GM12878 (cell line): ENCODE measurements around the gene IGF2BP2. TPM values are rescaled to one million over a fixed set of nuclear protein-coding genes. Genes with fewer than 3 reads are reported as not detected.

ENCODE experiments used
- ATAC-seq: fragments of 200-7000 bp; cut with Tn5 transposase; 3 replicates; pipeline ENCODE4 v1.9.1; 2020; ENCODE audit warnings: mild to moderate bottlenecking, moderate library complexity
- BruUV-seq: library from RNA; stranded (reverse); fragments of 400-500 nt; replicated peaks from 2 replicates; lab custom pipeline; 2021; lab: Mats Ljungman, UMichigan
- CTCF ChIA-PET: fragments of 300-600 bp; sonication (Branson Sonifier 250); formaldehyde crosslinking; extraction: SDS; loops from one replicate; lab custom pipeline; 2021; ENCODE audit warnings: inconsistent platforms; lab: Yijun Ruan, JAX
- POLR2A ChIA-PET: fragments of 350-600 bp; formaldehyde crosslinking; extraction: SDS; loops from one replicate; lab custom pipeline; 2021; ENCODE audit warnings: inconsistent platforms; lab: Charles Lee
- RAD21 ChIA-PET: fragments of 300-600 bp; sonication (Branson Sonifier 250); formaldehyde crosslinking; loops from one replicate; lab custom pipeline; 2023; ENCODE audit warnings: antibody characterized with exemption; ENCODE audit not compliant: unreplicated experiment; lab: Charles Lee
- SMC1A ChIA-PET: fragments of 300-600 bp; sonication (Branson Sonifier 250); formaldehyde crosslinking; loops from one replicate; lab custom pipeline; 2023; ENCODE audit not compliant: unreplicated experiment, uncharacterized antibody; lab: Charles Lee
- DNase-seq: peaks from one replicate; pipeline ENCODE4 v3.0.0-alpha.2; 2011; ENCODE audit warnings: low read depth, low spot score
- FAIRE-seq: peaks from 3 replicates; lab custom pipeline; 2011; peaks lifted over from hg19 to GRCh38; lab: Jason Lieb, UNC
- H2AFZ ChIP-seq: 2 replicates; pipeline ENCODE4 v1.6.0; 2011; ENCODE audit warnings: low read depth, low read length, control low read depth; ENCODE audit not compliant: control insufficient read depth
- H3K27ac ChIP-seq: 2 replicates; pipeline ENCODE4 v1.5.1; 2011; ENCODE audit warnings: control low read depth; ENCODE audit not compliant: control insufficient read depth, insufficient read depth
- H3K27me3 ChIP-seq, 2 experiments: replicated peaks in 1 of 2; 2 replicates each; pipeline versions ENCODE4 v1.6.0 to v1.6.1; 2011; ENCODE audit warnings: low read length in 1 of 2; ENCODE audit not compliant: control insufficient read depth in 2 of 2, insufficient read depth in 2 of 2
- H3K36me3 ChIP-seq, 2 experiments: 2 replicates each; pipeline ENCODE4 v1.5.1; 2011; ENCODE audit warnings: low read length in 1 of 2; ENCODE audit not compliant: control insufficient read depth in 2 of 2, insufficient read depth in 2 of 2
- H3K4me1 ChIP-seq: 2 replicates; pipeline ENCODE4 v1.6.1; 2011; ENCODE audit warnings: mild to moderate bottlenecking, low read length, moderate library complexity, mixed read lengths; ENCODE audit not compliant: control insufficient read depth, insufficient read depth
- H3K4me2 ChIP-seq: 2 replicates; pipeline ENCODE4 v1.6.0; 2011; ENCODE audit warnings: control low read depth; ENCODE audit not compliant: control insufficient read depth, insufficient read depth
- H3K4me3 ChIP-seq: fragments of 200-600 bp; sonication (generic); 2 replicates; pipeline ENCODE4 v1.5.1; 2016
- H3K79me2 ChIP-seq: 2 replicates; pipeline ENCODE4 v1.6.0; 2011; ENCODE audit warnings: low read length; ENCODE audit not compliant: control insufficient read depth, insufficient read depth
- H3K9ac ChIP-seq: 2 replicates; pipeline ENCODE4 v1.8.0; 2011; ENCODE audit warnings: low read length, control low read depth, mixed read lengths; ENCODE audit not compliant: control insufficient read depth, insufficient read depth
- H3K9me3 ChIP-seq: replicated peaks from 3 replicates; pipeline ENCODE4 v1.5.1; 2011; ENCODE audit warnings: mild to moderate bottlenecking, low read length; ENCODE audit not compliant: control insufficient read depth, insufficient read depth
- H4K20me1 ChIP-seq: 2 replicates; pipeline ENCODE4 v1.6.0; 2011; ENCODE audit not compliant: control insufficient read depth, insufficient read depth
- ATF2 ChIP-seq: IDR thresholded peaks from 2 replicates; pipeline ENCODE4 v1.6.1; 2012; ENCODE audit warnings: low read length, inconsistent platforms
- CHD1 ChIP-seq: IDR thresholded peaks from 2 replicates; pipeline ENCODE4 v1.6.1; 2012; ENCODE audit warnings: low read depth, low read length, improper control_type of control experiment
- ETV6 ChIP-seq, 2 experiments: fragments of 450-650 bp in 1 of 2; IDR thresholded peaks in 1 of 2; conservative IDR thresholded peaks in 1 of 2; 2 replicates each; pipeline ENCODE4 v1.6.1; 2014; ENCODE audit warnings: antibody characterized with exemption in 1 of 2, borderline replicate concordance in 1 of 2, low read depth in 1 of 2, mild to moderate bottlenecking in 1 of 2, moderate library complexity in 1 of 2
- GABPA ChIP-seq: IDR thresholded peaks from 2 replicates; pipeline ENCODE4 v1.6.1; 2014; ENCODE audit warnings: antibody characterized with exemption, low read depth, mild to moderate bottlenecking, inconsistent platforms
- MTA2 ChIP-seq: fragments of 450-650 bp; IDR thresholded peaks from 2 replicates; pipeline ENCODE4 v1.6.1; 2016; ENCODE audit warnings: low read depth, mild to moderate bottlenecking, moderate library complexity
- NFIC ChIP-seq: IDR thresholded peaks from 2 replicates; pipeline ENCODE4 v1.6.1; 2012; ENCODE audit warnings: low read depth, mild to moderate bottlenecking, inconsistent platforms, low read length, moderate library complexity
- NKRF ChIP-seq: fragments of 450-650 bp; conservative IDR thresholded peaks from 2 replicates; pipeline ENCODE4 v1.6.1; 2017; ENCODE audit warnings: mild to moderate bottlenecking, moderate library complexity
- SIN3A ChIP-seq: IDR thresholded peaks from 2 replicates; pipeline ENCODE4 v1.6.1; 2012; ENCODE audit warnings: low read depth, low read length, improper control_type of control experiment
- TARDBP ChIP-seq: IDR thresholded peaks from 2 replicates; pipeline ENCODE4 v1.6.1; 2016; ENCODE audit warnings: borderline replicate concordance
- ZNF592 ChIP-seq: fragments of 450-650 bp; IDR thresholded peaks from 2 replicates; pipeline ENCODE4 v1.6.1; 2017; ENCODE audit warnings: mild to moderate bottlenecking, moderate library complexity
- WGBS: methylation state at CpG from one replicate; pipeline ENCODE4 v1.1.6; 2016; ENCODE audit warnings: low lambda C conversion rate; ENCODE audit not compliant: insufficient replicate concordance, insufficient coverage; ENCODE audit errors: missing lambda C conversion rate; 5-methylcytosine and 5-hydroxymethylcytosine counted together
- in situ Hi-C: fragments of 300-500 bp; cut with MboI; formaldehyde crosslinking; loops from 9 replicates; pipeline ENCODE4 v1.14.3; 2018; ENCODE audit warnings: mixed read lengths
- intact Hi-C: fragments of 100-400 bp; cut with micrococcal nuclease; formaldehyde crosslinking; loops from one replicate; pipeline ENCODE4 v1.14.2; 2022; ENCODE audit not compliant: unreplicated experiment
- polyA plus RNA-seq, 11 experiments: library from polyadenylated mRNA; depleted of rRNA in 4 of 11; unstranded in 6 of 11; stranded (reverse) in 5 of 11; fragments of >200 nt; fragmentation: Nextera tagmentation in 4 of 11; fragmentation: Illumina TruSeq in 1 of 11; extraction: Ambion mirVana in 4 of 11; extraction: Trizol in 1 of 11; gene quantifications; 1 replicate in 1 of 11; 2 replicates in 10 of 11; pipeline versions ENCODE4 v1.2.1 to v1.2.3, GENCODE V29; 2011 to 2016; ENCODE audit warnings: inconsistent platforms in 2 of 11, missing spikeins in 2 of 11, low read depth in 1 of 11
- total RNA-seq, 4 experiments: library from RNA; depleted of rRNA in 3 of 4; stranded (reverse); fragments of >200 nt in 3 of 4; fragmentation: Illumina TruSeq in 1 of 4; extraction: Trizol in 1 of 4; gene quantifications; 2 replicates each; pipeline versions ENCODE4 v1.2.1 to v1.2.3, GENCODE V29; 2013 to 2021

The IGF2BP2 gene
- total and polyA plus RNA-seq, 10 of the 15 experiments (the other 5 are each of a cell fraction or from before 2014, with no cell fraction given): 0.25 to 0.72 TPM; not detected in 8

GRCh38 chr3:185750702-185751101, 74.1 kb downstream of the IGF2BP2 start:
- TF ChIP-seq ATF2: no peak
- no peak for TF ChIP-seq ZNF592
- TF ChIP-seq TARDBP: no peak
- TF ChIP-seq GABPA: no peak
- TF ChIP-seq CHD1: no peak
- no peak for TF ChIP-seq NFIC
- TF ChIP-seq SIN3A: no peak
- TF ChIP-seq NKRF: no peak
- no peak for TF ChIP-seq MTA2
- TF ChIP-seq ETV6 (conservative IDR thresholded peaks at IDR 0.05 in 1 of 2, IDR thresholded peaks at IDR 0.05 in 1 of 2; ENCODE audit: borderline replicate concordance in 1 of 2, low read depth in 1 of 2): no peak
- DNase-seq (no peak), ATAC-seq (no peak), FAIRE-seq (no peak)
- Histone ChIP-seq H4K20me1 (no peaks in the 10 kb centered on the region), H3K79me2 (no peaks in the 10 kb centered on the region), H2AFZ (no peak overlapping the region), H3K27ac (no peak overlapping the region), H3K27me3 (no peaks in the 10 kb centered on the region), H3K36me3 (no peaks in the 10 kb centered on the region), H3K4me1 (peaks cover 4% of the 10 kb centered on the region), H3K9ac (no peak overlapping the region), H3K4me3 (no peak overlapping the region), H3K9me3 (no peaks in the 10 kb centered on the region; the same call in 2 of the 3 replicates), H3K4me2 (no peak overlapping the region)
- intact Hi-C loops: no loop called here
- in situ Hi-C loops: no loop called here
- SMC1A ChIA-PET: no interaction called here
- WGBS: 51% methylated on average over 5 of the region's 5 CpGs
- no TSS peak for BruUV-seq
- CTCF ChIA-PET: interaction anchor here (1.0 kb wide), 1 partner anchor 17 kb away, joined by 3 read pairs; no protein-coding TSS in a partner anchor
- POLR2A ChIA-PET: no interaction called here
- RAD21 ChIA-PET: no interaction called here
